A673 (cell line): Measurements from ENCODE around the gene SMTN. TPM values are rescaled to one million over a fixed set of nuclear protein-coding genes. Genes with fewer than 3 reads are reported as not detected.
A peak's percentile ranks its signal among the peaks of the same experiment; 100 is the strongest.

Experiments
- BruUV-seq: library from RNA; stranded (reverse); fragments of 400-500 nt; replicated peaks from 2 replicates; lab custom pipeline; 2021; lab: Mats Ljungman, UMichigan
- CTCF ChIA-PET: fragments of 300-600 bp; sonication (Branson Sonifier 250); formaldehyde crosslinking; loops from one replicate; lab custom pipeline; 2022; ENCODE audit warnings: antibody characterized with exemption; lab: Charles Lee
- POLR2A ChIA-PET: fragments of 300-600 bp; sonication (Branson Sonifier 250); formaldehyde crosslinking; loops from one replicate; lab custom pipeline; 2022; ENCODE audit warnings: antibody characterized with exemption; ENCODE audit not compliant: low non-redundant PET; lab: Charles Lee
- DNase-seq: peaks from one replicate; pipeline ENCODE4 v3.0.0-alpha.2; 2015; ENCODE audit warnings: low spot score
- H3K27ac ChIP-seq: fragments of 200-600 bp; sonication (generic); 2 replicates; pipeline ENCODE4 v1.5.1; 2016; ENCODE audit warnings: mixed run types, low read depth, mild to moderate bottlenecking, mixed read lengths, antibody characterized with exemption, low read length; ENCODE audit not compliant: poor library complexity, severe bottlenecking
- H3K27me3 ChIP-seq: fragments of 200-600 bp; sonication (generic); replicated peaks from 2 replicates; pipeline ENCODE4 v1.6.1; 2017; ENCODE audit warnings: mixed run types, low read depth, mild to moderate bottlenecking, mixed read lengths, antibody characterized with exemption, low read length; ENCODE audit not compliant: insufficient read depth, poor library complexity
- H3K36me3 ChIP-seq: fragments of 200-600 bp; sonication (generic); 2 replicates; pipeline ENCODE4 v1.6.1; 2016; ENCODE audit warnings: mixed run types, mild to moderate bottlenecking, mixed read lengths, antibody characterized with exemption, low read length; ENCODE audit not compliant: insufficient read depth, poor library complexity, severe bottlenecking
- H3K4me1 ChIP-seq: fragments of 200-600 bp; sonication (generic); 2 replicates; pipeline ENCODE4 v1.6.1; 2017; ENCODE audit warnings: mixed run types, mild to moderate bottlenecking, mixed read lengths, antibody characterized with exemption, low read length; ENCODE audit not compliant: insufficient read depth, poor library complexity, severe bottlenecking
- H3K4me3 ChIP-seq: fragments of 200-600 bp; sonication (generic); 2 replicates; pipeline ENCODE4 v1.5.1; 2016; ENCODE audit warnings: low read depth, mixed run types, mild to moderate bottlenecking, mixed read lengths, low read length; ENCODE audit not compliant: poor library complexity, severe bottlenecking
- H3K9me3 ChIP-seq: fragments of 200-600 bp; sonication (generic); 2 replicates; pipeline ENCODE4 v1.6.1; 2016; ENCODE audit warnings: mixed run types, low read depth, mild to moderate bottlenecking, mixed read lengths, antibody characterized with exemption, low read length; ENCODE audit not compliant: poor library complexity, severe bottlenecking
- CTCF ChIP-seq: fragments of 300-800, 200-600 bp; sonication (generic); conservative IDR thresholded peaks from 2 replicates; pipeline ENCODE4 v1.5.1; 2017; ENCODE audit warnings: low read depth, mild to moderate bottlenecking, antibody characterized with exemption, low read length, moderate library complexity, mixed read lengths
- EZH2 ChIP-seq: fragments of 200-600 bp; sonication (generic); IDR thresholded peaks from 2 replicates; pipeline ENCODE4 v1.6.1; 2017; ENCODE audit warnings: borderline replicate concordance, low read depth, mild to moderate bottlenecking, mixed read lengths, antibody characterized with exemption, low read length; ENCODE audit not compliant: poor library complexity, severe bottlenecking
- intact Hi-C: fragments of 100-400 bp; cut with micrococcal nuclease; formaldehyde crosslinking; loops from one replicate; pipeline ENCODE4 v1.10.0; 2022; ENCODE audit not compliant: unreplicated experiment
- total RNA-seq: library from RNA; stranded (reverse); gene quantifications from 2 replicates; pipeline ENCODE4 v1.2.3, GENCODE V29; 2021

SMTN gene
- total RNA-seq, 1 experiment from 2014 or later: 40.0 TPM

DNA sequence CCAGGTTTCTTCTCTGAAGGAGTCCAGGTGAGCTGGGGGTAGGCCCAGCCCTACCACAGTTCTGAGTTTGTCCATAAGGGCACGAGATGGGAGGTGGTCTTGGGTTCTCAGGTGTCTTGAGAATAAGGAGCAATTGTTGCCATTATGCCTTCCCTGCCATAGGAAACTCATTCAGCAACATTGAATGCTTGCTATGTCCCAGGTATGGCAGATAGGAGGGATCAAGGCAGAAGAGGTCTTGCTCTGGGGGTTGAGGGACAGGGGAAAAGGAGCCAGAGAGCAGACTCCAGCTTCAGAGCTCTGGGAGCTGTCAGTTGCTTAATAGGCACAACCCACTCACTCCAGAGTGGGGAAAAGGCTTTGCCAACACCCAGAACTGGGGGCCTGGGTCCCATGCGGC, 22.0 kb downstream of the SMTN start:
- no peaks in the 10 kb centered on the region for H3K27me3 ChIP-seq
- POLR2A ChIA-PET: no interaction called here
- no peaks in the 10 kb centered on the region for H3K36me3 ChIP-seq
- no peak overlapping the region for H3K4me3 ChIP-seq
- no TSS peak for BruUV-seq
- CTCF ChIA-PET: no interaction called here
- TF ChIP-seq EZH2: no peak
- no peak for TF ChIP-seq CTCF
- peaks cover 3% of the 10 kb centered on the region for H3K4me1 ChIP-seq
- no peak for DNase-seq
- no peaks in the 10 kb centered on the region for H3K9me3 ChIP-seq
- H3K27ac ChIP-seq: no peak overlapping the region
- intact Hi-C loops: no loop called here

GRCh38 chr22:31103899-31104694, 23.0 kb downstream of the SMTN start:
- Histone ChIP-seq H3K36me3 (no peaks in the 10 kb centered on the region), H3K4me1 (peaks cover 4% of the 10 kb centered on the region), H3K9me3 (no peaks in the 10 kb centered on the region), H3K4me3 (no peak overlapping the region), H3K27ac (no peak overlapping the region), H3K27me3 (no peaks in the 10 kb centered on the region)
- TF ChIP-seq CTCF (no peak), EZH2 (no peak)
- ChIA-PET POLR2A (no interaction called here), CTCF (interaction anchor here (0.6 kb wide), 1 partner anchor 171 kb away, joined by 3 read pairs; no protein-coding TSS in a partner anchor)
- no TSS peak for BruUV-seq
- DNase-seq: no peak
- intact Hi-C loops: no loop called here

GRCh38 chr22:31104869-31105268, 23.8 kb downstream of the SMTN start:
- BruUV-seq: no TSS peak
- ChIA-PET POLR2A (no interaction called here), CTCF (interaction anchor here (0.6 kb wide), 1 partner anchor 170 kb away, joined by 3 read pairs; no protein-coding TSS in a partner anchor)
- no peak for DNase-seq
- Histone ChIP-seq H3K36me3 (no peaks in the 10 kb centered on the region), H3K9me3 (no peaks in the 10 kb centered on the region), H3K27me3 (no peaks in the 10 kb centered on the region), H3K4me1 (peaks cover 4% of the 10 kb centered on the region), H3K27ac (no peak overlapping the region), H3K4me3 (no peak overlapping the region)
- peak; percentile 64 for TF ChIP-seq CTCF
- TF ChIP-seq EZH2: no peak
- intact Hi-C loops: loop anchor here (5.0 kb wide), 2 partner anchors 167 to 187 kb away; partner anchors contain the start of gene PIK3IP1
